HL-60 (cell line): ENCODE measurements around the gene RB1.

Experiments
- DNase-seq, 2 experiments: peaks; one replicate each; pipeline ENCODE4 v3.0.0-alpha.2; 2010 to 2020; ENCODE audit warnings: low read depth in 1 of 2, low spot score in 1 of 2
- H3K27ac ChIP-seq: fragments of 250-450 bp; sonication (Bioruptor Pico); replicated peaks from 2 replicates; pipeline ENCODE4 v1.5.1; 2020; ENCODE audit warnings: mild to moderate bottlenecking, moderate library complexity
- H3K27me3 ChIP-seq: fragments of 250-450 bp; sonication (Bioruptor Pico); 2 replicates; pipeline ENCODE4 v1.5.1; 2021; ENCODE audit warnings: mild to moderate bottlenecking, moderate library complexity; ENCODE audit not compliant: insufficient read depth, poor library complexity, severe bottlenecking
- H3K4me3 ChIP-seq: replicated peaks from 2 replicates; pipeline ENCODE4 v1.5.1; 2011; ENCODE audit warnings: mild to moderate bottlenecking, control low read depth, low read length; ENCODE audit not compliant: insufficient read depth
- GABPA ChIP-seq: IDR thresholded peaks from 2 replicates; pipeline ENCODE4 v1.6.1; 2012; ENCODE audit warnings: low read depth
- POLR2AphosphoS5 ChIP-seq: IDR thresholded peaks from 2 replicates; pipeline ENCODE4 v1.6.1; 2012; ENCODE audit warnings: low read depth
- SPI1 ChIP-seq: IDR thresholded peaks from 2 replicates; pipeline ENCODE4 v1.6.1; 2012; ENCODE audit warnings: low read depth, mild to moderate bottlenecking, borderline replicate concordance
- TF ChIP-seq, protein P1 (sequence below): IDR thresholded peaks from 2 replicates; pipeline ENCODE4 v1.6.1; 2012; ENCODE audit warnings: low read depth; ENCODE audit not compliant: insufficient replicate concordance
- TF ChIP-seq, protein P2 (sequence below): IDR thresholded peaks from one replicate; pipeline ENCODE4 v1.5.1; 2011; ENCODE audit warnings: low read length, control low read depth, inconsistent platforms; ENCODE audit not compliant: insufficient read depth

The RB1 gene

DNA sequence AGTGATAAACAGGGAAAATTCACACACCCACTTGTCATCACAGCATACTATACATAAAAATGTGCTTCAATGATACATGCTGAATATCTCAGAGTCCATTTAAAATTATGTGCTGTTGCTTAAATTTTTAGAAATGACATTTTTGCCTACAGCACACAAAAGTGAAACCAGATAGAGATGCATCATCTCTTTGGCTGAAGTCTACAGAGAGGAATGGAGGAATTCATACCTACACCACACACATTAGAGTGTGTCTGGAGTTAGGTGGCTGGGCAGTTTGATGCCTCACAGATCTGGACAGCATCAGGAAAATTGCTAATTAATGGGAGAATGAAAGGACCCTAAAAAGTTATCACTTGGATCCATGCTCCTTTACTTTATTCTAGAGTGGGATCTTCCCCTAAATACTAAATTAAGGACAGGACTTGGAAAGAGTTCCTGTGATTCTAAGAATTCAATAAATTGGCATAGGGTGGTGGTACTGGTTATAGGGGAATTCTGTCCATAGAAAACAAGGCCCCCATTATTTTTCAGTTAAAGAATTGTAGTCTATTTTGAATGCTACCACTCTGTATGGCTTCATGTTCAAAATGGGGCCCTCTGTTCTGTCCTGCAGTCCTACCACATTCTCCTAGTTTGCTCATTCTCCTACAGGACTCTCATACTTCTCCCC, 188.0 kb downstream of the RB1 start:
- TF ChIP-seq SPI1 (no peak), POLR2AphosphoS5 (no peak), GABPA (no peak)
- TF ChIP-seq, protein P1, sequence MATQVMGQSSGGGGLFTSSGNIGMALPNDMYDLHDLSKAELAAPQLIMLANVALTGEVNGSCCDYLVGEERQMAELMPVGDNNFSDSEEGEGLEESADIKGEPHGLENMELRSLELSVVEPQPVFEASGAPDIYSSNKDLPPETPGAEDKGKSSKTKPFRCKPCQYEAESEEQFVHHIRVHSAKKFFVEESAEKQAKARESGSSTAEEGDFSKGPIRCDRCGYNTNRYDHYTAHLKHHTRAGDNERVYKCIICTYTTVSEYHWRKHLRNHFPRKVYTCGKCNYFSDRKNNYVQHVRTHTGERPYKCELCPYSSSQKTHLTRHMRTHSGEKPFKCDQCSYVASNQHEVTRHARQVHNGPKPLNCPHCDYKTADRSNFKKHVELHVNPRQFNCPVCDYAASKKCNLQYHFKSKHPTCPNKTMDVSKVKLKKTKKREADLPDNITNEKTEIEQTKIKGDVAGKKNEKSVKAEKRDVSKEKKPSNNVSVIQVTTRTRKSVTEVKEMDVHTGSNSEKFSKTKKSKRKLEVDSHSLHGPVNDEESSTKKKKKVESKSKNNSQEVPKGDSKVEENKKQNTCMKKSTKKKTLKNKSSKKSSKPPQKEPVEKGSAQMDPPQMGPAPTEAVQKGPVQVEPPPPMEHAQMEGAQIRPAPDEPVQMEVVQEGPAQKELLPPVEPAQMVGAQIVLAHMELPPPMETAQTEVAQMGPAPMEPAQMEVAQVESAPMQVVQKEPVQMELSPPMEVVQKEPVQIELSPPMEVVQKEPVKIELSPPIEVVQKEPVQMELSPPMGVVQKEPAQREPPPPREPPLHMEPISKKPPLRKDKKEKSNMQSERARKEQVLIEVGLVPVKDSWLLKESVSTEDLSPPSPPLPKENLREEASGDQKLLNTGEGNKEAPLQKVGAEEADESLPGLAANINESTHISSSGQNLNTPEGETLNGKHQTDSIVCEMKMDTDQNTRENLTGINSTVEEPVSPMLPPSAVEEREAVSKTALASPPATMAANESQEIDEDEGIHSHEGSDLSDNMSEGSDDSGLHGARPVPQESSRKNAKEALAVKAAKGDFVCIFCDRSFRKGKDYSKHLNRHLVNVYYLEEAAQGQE: no peak
- TF ChIP-seq, protein P2, sequence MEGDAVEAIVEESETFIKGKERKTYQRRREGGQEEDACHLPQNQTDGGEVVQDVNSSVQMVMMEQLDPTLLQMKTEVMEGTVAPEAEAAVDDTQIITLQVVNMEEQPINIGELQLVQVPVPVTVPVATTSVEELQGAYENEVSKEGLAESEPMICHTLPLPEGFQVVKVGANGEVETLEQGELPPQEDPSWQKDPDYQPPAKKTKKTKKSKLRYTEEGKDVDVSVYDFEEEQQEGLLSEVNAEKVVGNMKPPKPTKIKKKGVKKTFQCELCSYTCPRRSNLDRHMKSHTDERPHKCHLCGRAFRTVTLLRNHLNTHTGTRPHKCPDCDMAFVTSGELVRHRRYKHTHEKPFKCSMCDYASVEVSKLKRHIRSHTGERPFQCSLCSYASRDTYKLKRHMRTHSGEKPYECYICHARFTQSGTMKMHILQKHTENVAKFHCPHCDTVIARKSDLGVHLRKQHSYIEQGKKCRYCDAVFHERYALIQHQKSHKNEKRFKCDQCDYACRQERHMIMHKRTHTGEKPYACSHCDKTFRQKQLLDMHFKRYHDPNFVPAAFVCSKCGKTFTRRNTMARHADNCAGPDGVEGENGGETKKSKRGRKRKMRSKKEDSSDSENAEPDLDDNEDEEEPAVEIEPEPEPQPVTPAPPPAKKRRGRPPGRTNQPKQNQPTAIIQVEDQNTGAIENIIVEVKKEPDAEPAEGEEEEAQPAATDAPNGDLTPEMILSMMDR: no peak
- peak overlapping the region; percentile 22 for H3K4me3 ChIP-seq
- H3K27me3 ChIP-seq: no peaks in the 10 kb centered on the region
- H3K27ac ChIP-seq: peak overlapping the region; percentile 70
- DNase-seq: no peak

DNA sequence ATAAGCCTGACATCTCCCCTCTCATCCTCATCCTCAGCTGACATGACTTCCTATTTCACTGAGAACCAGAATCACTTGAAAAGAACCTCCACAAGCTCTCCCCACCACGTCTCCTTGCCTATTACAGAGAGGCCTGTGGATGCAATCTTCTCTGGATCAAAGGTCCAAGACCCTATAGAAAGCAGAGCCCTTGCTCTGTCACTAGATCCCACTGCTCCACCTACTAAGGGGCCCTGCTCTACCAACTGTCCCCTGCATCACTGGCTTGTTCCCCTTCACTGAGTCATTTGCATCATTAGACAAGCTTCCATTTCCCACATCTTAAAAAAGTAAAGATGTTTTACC, 188.5 kb downstream of the RB1 start:
- TF ChIP-seq SPI1 (0 out of 2 replicates have a peak, but pooled peaks have one; percentile 9), POLR2AphosphoS5 (no peak)
- Histone ChIP-seq H3K27me3 (no peaks in the 10 kb centered on the region), H3K4me3 (peak overlapping the region; percentile 22), H3K27ac (peak overlapping the region; percentile 70)
- peak in 1 of 2 experiments; percentile 28 for DNase-seq

DNA sequence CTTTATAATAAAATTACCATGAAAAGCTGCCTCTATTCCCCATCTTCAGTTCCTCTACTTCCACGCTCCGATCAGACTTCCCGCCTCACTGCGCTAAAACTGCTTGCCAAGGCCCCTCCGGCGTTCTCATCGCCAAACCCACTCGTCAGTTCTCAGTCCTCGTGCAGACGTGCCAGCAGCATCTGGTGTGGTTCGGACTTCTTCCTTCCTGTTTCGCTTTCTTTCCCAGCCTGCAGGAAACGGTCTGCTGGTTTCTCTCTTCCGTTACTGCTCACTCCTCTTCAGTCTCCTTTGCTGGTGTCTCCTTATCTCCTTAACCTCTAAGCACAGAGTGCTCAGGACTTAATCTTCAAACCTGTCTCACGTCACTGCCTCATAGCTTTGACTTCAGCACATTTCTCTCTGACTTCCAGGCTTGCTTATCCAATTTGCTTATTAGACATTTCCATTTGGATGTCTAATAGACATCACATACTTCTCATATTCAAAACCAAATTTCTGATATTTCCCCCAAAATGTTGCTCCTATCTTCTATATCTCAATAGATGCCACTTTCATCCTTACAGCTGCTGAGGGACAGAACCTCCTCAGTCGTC, 189.0 kb downstream of the RB1 start:
- H3K27ac ChIP-seq: peak overlapping the region; percentile 70
- TF ChIP-seq SPI1 (peak; percentile 31; the same call in 1 of the 2 replicates), POLR2AphosphoS5 (peak; percentile 95), GABPA (peak; percentile 65)
- TF ChIP-seq, protein P2: no peak
- TF ChIP-seq, protein P1: no peak
- no peaks in the 10 kb centered on the region for H3K27me3 ChIP-seq
- DNase-seq: peak; percentile 70 to 93
- H3K4me3 ChIP-seq: peak overlapping the region; percentile 22

DNA sequence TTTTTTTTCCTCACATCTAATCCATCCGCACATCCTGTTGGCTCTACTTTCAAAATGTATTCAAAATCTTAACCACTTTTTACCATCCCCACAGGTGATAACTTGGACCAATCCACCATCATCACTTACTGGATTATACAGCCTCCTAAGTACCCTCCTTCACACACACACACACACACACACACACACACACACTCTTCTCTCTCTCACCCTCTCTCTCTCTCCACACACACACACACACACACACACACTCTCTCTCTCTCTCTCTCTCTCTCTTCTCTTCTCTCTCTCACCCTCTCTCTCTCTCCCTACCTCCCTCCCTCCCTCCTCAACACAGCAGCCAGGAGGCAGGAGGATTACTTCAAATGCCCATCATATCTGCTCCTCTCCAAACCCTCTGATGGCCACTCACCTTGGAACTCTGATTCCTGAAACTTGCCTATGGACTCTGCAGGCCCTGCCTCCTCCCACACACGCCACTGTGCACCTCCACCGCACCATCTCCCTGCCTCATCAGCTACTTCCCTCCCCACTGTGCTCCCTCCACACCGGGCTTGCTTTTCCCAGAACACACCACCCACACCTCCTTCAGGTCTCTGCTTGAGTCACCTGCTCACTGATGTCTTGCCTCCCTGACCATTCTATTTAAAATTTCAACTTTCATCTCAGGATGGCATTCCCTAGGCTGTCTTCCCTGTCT, 189.7 kb downstream of the RB1 start:
- H3K4me3 ChIP-seq: no peak overlapping the region
- DNase-seq: no peak
- TF ChIP-seq GABPA (no peak), POLR2AphosphoS5 (no peak)
- H3K27me3 ChIP-seq: no peaks in the 10 kb centered on the region
- peak overlapping the region; percentile 70 for H3K27ac ChIP-seq
